LNCAP (cell line): ENCODE measurements around the gene ZNF473.

Source experiments
- CTCF ChIP-seq: fragments of 450-650 bp; IDR thresholded peaks from 2 replicates; pipeline ENCODE4 v1.5.1; 2017; ENCODE audit warnings: mild to moderate bottlenecking

Gene ZNF473

GRCh38 chr19:50042363-50043024 is 16.7 kb downstream of the ZNF473 start:
- TF ChIP-seq CTCF = no peak

GRCh38 chr19:50043967-50044366 is 18.2 kb downstream of the ZNF473 start:
- no peak for TF ChIP-seq CTCF

GRCh38 chr19:50044922-50045321 is 19.1 kb downstream of the ZNF473 start:
- no peak for TF ChIP-seq CTCF

GRCh38 chr19:50046649-50047503 is 21.1 kb downstream of the ZNF473 start:
- peak; percentile 50; the same call in 1 of the 2 replicates for TF ChIP-seq CTCF

GRCh38 chr19:50047671-50048070 is 21.9 kb downstream of the ZNF473 start:
- no peak for TF ChIP-seq CTCF

- no peak for TF ChIP-seq CTCF
These were observed 24.8 kb downstream of the ZNF473 start for GRCh38 chr19:50050406-50051227.

GRCh38 chr19:50051964-50052363 is 26.2 kb downstream of the ZNF473 start:
- TF ChIP-seq CTCF = no peak
